ENCODE measurements around the gene AP4M1. TPM values are rescaled to one million over a fixed set of nuclear protein-coding genes. Genes with fewer than 3 reads are reported as not detected.

Gene AP4M1
- total RNA-seq, 1 donor from 2014 or later, result 22.6 TPM

DNA sequence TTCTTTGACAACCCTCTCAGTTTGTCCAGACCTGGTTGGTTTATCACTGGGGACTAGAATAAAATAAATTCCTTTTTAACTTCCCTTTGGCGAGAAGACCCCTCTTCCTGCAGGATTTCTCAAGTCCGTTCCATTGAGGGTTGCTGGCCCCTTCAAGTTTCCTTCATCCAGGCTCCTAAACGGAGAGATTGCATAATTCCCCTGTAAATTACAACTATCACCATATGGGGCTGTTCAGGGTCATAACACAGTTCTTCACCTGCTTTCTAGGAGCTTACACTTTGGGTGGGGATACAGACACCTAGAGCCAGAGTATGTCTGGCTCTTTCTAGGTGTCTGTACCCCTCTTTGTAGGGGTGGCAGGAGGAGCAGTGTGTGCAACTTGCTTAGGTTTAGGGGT, 15.9 kb upstream of the AP4M1 start:
- no peak overlapping the region for H3K27ac Mint-ChIP-seq (ENCODE audit: unreplicated experiment)
- H3K27me3 Mint-ChIP-seq (ENCODE audit: low read depth), result peaks cover 39% of the 10 kb centered on the region
- DNase-seq (ENCODE audit: low read depth, low spot score), result no peak
- H3K4me1 Mint-ChIP-seq, result peaks cover 42% of the 10 kb centered on the region
- peak overlapping the region; percentile 64 for H3K4me3 Mint-ChIP-seq
- TF ChIP-seq, protein P1, sequence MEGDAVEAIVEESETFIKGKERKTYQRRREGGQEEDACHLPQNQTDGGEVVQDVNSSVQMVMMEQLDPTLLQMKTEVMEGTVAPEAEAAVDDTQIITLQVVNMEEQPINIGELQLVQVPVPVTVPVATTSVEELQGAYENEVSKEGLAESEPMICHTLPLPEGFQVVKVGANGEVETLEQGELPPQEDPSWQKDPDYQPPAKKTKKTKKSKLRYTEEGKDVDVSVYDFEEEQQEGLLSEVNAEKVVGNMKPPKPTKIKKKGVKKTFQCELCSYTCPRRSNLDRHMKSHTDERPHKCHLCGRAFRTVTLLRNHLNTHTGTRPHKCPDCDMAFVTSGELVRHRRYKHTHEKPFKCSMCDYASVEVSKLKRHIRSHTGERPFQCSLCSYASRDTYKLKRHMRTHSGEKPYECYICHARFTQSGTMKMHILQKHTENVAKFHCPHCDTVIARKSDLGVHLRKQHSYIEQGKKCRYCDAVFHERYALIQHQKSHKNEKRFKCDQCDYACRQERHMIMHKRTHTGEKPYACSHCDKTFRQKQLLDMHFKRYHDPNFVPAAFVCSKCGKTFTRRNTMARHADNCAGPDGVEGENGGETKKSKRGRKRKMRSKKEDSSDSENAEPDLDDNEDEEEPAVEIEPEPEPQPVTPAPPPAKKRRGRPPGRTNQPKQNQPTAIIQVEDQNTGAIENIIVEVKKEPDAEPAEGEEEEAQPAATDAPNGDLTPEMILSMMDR (conservative IDR thresholded peaks at IDR 0.05), result no peak
- H3K9me3 Mint-ChIP-seq, result no peaks in the 10 kb centered on the region
- H3K36me3 Mint-ChIP-seq (ENCODE audit: low read depth), result peaks cover 3% of the 10 kb centered on the region

DNA sequence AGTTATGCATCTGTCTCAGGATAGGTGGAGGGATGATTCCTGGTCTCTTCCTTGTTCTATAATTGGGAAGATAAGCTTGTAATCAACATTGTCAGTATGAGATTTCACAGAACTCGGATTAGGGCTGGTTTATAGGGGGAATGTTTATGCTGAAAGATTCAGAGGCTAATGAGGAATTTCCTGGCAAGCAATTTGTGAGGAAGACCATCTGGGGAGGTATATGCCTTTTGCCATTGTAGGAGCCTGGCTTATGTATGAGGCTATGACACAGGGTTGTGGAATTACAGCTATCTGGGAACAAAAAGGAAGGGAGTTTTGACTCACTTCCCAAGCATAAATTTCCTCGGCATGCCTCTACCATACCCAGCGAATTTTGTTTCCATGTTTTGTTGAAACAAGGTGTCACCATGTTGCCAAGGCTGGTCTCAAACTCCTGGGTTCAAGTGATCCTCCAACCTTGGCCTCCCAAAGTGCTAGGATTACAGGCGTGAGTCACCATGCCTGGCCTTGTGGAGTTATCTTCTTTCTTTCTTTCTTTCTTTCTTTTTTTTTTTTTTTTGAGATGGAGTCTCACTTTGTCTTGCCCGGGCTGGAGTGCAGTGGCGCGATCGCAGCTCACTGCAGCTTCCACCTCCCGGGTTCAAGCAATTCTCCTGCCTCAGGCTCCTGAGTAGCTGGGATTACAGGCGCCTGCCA, 14.2 kb upstream of the AP4M1 start:
- peaks cover 43% of the 10 kb centered on the region for H3K4me1 Mint-ChIP-seq
- H3K27me3 Mint-ChIP-seq (ENCODE audit: low read depth), result peaks cover 52% of the 10 kb centered on the region
- no peaks in the 10 kb centered on the region for H3K9me3 Mint-ChIP-seq
- TF ChIP-seq, protein P1 (conservative IDR thresholded peaks at IDR 0.05), result no peak
- no peak for DNase-seq (ENCODE audit: low read depth, low spot score)
- H3K36me3 Mint-ChIP-seq (ENCODE audit: low read depth), result peaks cover 16% of the 10 kb centered on the region
- H3K27ac Mint-ChIP-seq (ENCODE audit: unreplicated experiment), result no peak overlapping the region
- H3K4me3 Mint-ChIP-seq, result peak overlapping the region; percentile 99

DNA sequence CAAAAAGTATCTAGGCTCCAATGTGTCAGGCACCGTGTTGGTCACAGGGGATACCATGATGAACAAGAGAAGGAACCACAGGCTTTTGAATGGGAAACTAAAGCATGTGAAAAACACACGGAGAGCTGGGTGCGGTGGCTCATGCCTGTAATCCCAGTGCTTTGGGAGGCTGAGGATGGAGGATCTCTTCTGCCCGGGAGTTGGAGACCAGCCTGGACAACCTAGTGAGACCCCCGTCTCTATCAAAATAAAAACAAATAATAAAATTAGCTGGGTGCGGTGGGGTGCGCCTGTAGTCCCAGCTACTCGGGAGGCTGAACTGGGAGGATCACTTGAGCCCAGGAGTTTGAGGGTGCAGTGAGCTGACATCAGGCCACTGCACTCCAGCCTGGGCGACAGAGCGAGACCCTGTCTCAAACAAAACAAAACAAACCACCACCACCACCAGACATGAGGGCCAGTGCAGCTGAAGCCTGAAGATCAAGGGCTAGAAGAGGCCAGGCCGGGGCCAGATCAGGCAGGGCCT, 13.3 kb upstream of the AP4M1 start:
- Mint-ChIP-seq H3K36me3 (ENCODE audit: low read depth) (peaks cover 25% of the 10 kb centered on the region), H3K27me3 (ENCODE audit: low read depth) (peaks cover 56% of the 10 kb centered on the region), H3K4me3 (peak overlapping the region; percentile 99), H3K4me1 (peaks cover 45% of the 10 kb centered on the region), H3K27ac (ENCODE audit: unreplicated experiment) (peak overlapping the region; percentile 75), H3K9me3 (no peaks in the 10 kb centered on the region)
- no peak for DNase-seq (ENCODE audit: low read depth, low spot score)
- TF ChIP-seq, protein P1 (conservative IDR thresholded peaks at IDR 0.05), result no peak

DNA sequence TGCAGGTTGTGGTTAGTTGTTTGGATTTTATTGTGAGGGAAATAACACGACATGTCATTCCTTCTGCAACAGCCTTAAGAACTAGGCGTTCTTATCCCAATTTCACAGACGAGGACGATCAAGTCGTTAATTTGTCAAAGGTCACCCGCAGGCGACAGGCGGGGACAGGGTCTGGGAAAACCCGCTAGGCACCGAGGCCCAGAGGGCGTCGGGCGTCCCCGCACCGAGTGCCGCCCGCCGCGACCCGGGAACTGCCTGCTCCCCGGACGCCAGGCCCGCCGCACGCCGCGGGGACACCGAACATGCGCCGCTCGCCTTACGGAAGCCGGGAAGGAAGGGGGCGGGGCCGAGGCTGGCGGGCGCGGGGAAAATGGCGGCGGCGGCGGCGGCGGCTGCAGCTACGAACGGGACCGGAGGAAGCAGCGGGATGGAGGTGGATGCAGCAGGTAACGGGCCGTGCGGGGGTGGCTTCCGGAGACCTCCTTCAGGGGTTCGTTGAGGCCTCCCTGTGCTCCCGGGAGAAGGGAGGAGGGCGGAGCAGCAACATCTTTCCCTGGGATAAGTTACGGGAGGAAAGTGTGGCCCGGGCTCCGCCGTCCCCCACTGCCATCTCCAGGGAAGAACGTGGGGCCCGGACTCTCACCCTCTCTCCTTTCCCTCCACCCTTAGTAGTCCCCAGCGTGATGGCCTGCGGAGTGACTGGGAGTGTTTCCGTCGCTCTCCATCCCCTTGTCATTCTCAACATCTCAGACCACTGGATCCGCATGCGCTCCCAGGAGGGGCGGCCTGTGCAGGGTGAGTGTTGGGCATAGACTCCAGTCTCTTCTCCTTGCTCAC, 12.6 kb upstream of the AP4M1 start, which contains the start of gene COPS6:
Gene COPS6, plus strand, starts transcription at position 349 of the 837 bp plus-strand sequence. Its CDS starts 22 bp downstream, at position 371.
- Mint-ChIP-seq H3K9me3 (no peaks in the 10 kb centered on the region), H3K4me3 (peak within 1 kb of the TSS; percentile 99), H3K27ac (ENCODE audit: unreplicated experiment) (peak within 1 kb of the TSS; percentile 81), H3K27me3 (ENCODE audit: low read depth) (peaks cover 60% of the 10 kb centered on the region), H3K4me1 (peaks cover 52% of the 10 kb centered on the region), H3K36me3 (ENCODE audit: low read depth) (peaks cover 32% of the 10 kb centered on the region)
- peak; percentile 80 for DNase-seq (ENCODE audit: low read depth, low spot score)
- TF ChIP-seq, protein P1 (conservative IDR thresholded peaks at IDR 0.05), result no peak

DNA sequence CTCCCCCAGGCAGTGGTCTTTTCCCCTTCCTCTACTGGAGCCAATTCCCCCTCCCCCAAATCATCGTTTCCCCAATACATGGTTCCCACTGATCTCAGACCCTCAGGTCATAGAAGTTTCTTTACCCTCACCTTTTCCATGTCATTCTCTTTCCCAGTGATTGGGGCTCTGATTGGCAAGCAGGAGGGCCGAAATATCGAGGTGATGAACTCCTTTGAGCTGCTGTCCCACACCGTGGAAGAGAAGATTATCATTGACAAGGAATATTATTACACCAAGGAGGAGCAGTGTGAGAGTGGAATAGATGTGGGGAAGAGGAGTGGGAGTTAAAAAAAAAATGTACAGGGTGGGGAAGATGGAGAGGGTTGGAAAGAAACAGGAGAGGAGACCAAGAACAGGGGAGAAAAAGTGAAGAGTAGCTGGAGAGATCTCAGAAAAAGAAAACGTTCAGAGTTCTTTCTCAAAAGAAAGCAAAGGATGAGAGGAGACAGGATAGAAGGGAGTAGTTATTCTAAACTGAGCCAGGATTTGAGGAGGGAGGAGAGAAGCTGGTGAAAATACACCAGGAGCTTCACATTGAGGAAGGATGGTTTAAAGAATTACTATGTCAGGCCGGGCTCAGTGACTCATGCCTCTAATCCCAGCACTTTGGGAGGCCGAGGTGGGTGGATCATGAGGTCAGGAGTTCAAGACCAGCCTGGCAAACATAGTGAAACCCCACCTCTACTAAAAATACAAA, 11.8 kb upstream of the AP4M1 start:
- Mint-ChIP-seq H3K27me3 (ENCODE audit: low read depth) (peaks cover 57% of the 10 kb centered on the region), H3K4me1 (peaks cover 55% of the 10 kb centered on the region), H3K4me3 (peak overlapping the region; percentile 99), H3K36me3 (ENCODE audit: low read depth) (peaks cover 34% of the 10 kb centered on the region), H3K9me3 (no peaks in the 10 kb centered on the region), H3K27ac (ENCODE audit: unreplicated experiment) (peak overlapping the region; percentile 81)
- DNase-seq (ENCODE audit: low read depth, low spot score), result no peak
- TF ChIP-seq, protein P1 (conservative IDR thresholded peaks at IDR 0.05), result no peak
